ENCODE data around the gene COA1.
"Not testable (repeated sequence)": the region's sequence is repeated elsewhere in the genome, so short reads cannot be mapped to it uniquely, and the experiment has no call there.

COA1 gene

DNA sequence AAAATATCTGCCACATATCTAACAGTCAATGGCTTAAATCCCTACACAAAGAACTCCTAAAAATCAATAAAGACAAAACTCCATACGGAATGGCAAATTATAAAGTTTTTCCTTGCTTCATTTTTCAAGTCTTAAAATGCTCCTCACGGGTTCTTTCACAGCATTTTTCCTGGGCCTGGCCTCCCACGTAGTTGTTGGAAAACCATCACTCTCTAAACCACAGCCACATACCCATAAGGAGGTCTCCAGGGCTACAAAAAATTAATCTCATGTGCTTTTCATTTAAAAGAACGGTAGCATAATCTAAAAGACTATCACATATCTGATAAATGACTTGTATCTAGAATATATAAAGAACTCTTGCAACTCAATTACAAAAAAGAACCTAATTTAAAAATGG is 2.9 kb downstream of the COA1 start:
- DNase-seq: no peak

- DNase-seq: no peak
These were observed 4.1 kb downstream of the COA1 start for GRCh38 chr7:43725251-43725650.

DNA sequence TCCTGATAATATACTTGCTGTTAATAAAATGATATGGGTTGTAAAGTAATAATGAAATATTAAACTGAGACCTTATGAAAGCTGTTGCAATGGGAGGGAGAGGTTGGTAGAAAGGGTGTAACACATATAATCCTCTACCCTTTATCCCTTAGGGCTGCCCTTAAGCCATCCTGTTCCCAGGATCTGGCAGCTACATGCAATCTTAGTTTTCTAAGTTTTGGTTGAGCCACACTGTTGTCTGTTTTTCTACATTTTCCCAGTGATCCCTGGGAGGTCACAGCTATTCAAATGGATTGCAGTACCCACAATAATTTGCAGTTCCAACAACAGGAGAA is 6.3 kb downstream of the COA1 start:
- DNase-seq: no peak

- DNase-seq: no peak
These were observed 8.0 kb downstream of the COA1 start for GRCh38 chr7:43721193-43721806.

GRCh38 chr7:43716598-43716997 is 12.7 kb downstream of the COA1 start:
- no peak for DNase-seq

DNA sequence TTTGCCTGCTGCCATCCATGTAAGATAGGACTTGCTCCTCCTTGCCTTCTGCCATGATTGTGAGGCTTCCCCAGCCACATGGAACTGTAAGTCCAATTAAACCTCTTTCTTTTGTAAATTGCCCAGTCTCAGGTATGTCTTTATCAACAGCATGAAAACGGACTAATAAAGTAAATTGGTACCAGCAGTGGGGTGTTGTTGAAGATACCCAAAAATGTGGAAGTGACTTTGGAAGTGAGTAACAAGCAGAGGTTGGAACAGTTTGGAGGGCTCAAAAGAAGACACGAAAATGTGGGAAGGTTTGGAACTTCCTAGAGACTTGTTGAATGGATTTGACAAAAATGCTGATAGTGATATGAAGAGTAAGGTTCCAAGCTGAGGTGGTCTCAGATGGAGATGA is 13.4 kb downstream of the COA1 start:
- not testable (repeated sequence) for DNase-seq

DNA sequence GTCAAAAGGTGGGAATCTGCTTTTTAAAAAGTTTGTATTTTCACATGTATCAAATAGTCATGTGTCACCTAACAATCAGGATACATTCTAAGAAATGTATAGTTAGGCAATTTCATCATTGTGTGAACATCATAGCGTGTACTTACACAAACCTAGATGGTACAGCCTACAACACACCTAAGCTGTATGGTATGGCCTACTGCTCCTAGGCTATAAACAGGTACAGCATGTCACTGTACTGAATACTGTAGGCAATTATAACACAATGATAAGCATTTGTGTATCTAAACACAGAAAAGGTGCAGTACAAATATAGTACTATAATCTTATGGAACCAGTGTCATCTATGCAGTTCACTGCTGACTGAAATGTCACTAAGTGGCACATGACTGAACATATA is 17.8 kb downstream of the COA1 start:
- DNase-seq: no peak

- DNase-seq: not testable (repeated sequence)
These were observed 21.3 kb downstream of the COA1 start for GRCh38 chr7:43708055-43708454.

- no peak for DNase-seq
These were observed 25.8 kb downstream of the COA1 start for GRCh38 chr7:43703573-43703972.

- no peak for DNase-seq
These were observed 26.3 kb downstream of the COA1 start for GRCh38 chr7:43702974-43703373.

DNA sequence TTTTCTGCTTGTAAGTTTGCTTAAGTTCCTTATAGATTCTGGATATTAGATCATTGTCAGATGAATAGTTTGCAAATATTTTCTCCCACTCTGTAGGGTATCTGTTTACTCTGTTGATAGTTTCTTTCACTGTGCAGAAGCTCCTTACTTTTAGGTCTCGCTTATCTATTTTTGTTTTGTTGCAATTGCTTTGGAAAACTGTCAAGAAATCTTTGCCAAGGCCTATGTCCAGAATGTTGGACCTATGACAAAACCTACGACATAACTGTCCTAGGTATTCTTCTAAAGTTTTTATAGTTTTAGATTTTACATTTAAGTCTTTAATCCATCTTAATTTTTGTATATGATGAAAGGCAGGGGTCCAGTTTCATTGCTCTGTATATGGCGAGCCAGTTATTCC is 27.4 kb downstream of the COA1 start:
- no peak for DNase-seq

DNA sequence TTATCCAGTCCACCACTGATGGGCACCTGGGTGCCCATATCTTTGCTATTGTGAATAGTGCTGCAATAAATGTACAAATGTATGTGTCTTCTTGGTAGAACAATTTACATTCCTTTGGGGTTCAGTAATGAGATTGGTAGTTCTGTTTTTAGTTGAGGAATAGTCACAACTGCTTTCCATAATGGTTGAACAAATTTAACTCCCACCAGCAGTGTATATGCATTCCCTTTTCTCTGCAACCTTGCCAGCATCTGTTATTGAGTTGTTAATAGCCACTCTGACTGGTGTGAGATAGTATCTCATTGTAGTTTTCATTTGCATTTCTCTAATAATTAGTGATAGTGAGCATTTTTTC is 27.8 kb downstream of the COA1 start:
- DNase-seq: no peak

- DNase-seq: no peak
These were observed 28.4 kb downstream of the COA1 start for GRCh38 chr7:43700646-43701499.

- peak in 1 of 2 experiments; percentile 44 for DNase-seq
These were observed 29.2 kb downstream of the COA1 start for GRCh38 chr7:43700059-43700501.

DNA sequence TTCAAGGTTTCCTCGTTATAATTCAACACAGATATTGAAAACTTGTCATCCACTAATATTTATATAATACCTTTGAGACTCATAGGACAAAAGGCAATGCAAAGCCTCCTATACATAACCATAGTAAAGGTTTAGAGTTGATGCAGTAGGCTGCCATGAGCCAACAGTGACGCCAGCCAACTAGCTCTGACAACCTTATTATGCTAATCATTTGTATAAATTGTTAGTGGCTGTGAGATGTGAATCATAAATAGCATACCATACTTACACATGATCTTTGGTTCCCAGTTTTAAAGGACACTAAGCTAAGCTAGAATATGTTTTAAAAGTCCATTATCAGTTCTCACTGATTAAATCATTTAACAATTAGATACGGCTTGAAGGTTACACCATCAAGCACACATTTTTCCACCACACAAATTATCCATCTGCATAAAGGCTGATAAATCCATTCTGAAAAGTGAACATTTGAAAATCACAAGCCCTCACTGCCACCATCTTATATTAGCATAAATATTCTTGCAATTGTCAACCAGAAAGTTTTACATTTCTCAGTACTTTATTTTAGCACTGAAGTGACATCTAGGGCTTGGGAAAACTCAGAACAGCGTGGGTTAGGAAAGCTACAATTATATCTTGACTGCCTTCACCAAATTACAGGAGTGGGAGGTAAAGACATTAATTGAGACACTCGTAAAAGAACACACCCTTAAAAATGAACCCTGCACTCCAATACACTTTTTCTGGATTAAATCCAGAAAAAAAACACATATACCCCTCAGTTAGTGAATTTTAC is 30.7 kb downstream of the COA1 start:
- no peak for DNase-seq

DNA sequence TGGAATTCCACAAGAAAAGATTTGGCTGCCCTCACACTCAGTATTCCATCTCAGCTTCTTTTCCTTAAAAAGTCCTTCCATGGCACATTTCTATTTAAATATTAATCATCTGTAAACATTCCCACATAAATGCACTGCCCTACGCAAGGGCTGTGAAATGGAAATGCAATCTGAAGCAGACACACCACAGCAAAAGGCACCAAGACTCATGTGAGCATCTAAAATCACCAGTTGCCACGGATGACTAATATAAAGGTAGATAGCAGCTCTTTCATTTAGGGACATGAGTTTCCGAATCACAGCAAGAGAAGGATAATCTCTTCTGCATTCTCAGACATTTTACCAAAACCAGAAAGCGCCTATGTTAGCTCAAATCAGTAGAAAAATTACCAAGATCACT is 31.6 kb downstream of the COA1 start:
- no peak for DNase-seq

- DNase-seq: no peak
These were observed 34.0 kb downstream of the COA1 start for GRCh38 chr7:43695365-43695764.

DNA sequence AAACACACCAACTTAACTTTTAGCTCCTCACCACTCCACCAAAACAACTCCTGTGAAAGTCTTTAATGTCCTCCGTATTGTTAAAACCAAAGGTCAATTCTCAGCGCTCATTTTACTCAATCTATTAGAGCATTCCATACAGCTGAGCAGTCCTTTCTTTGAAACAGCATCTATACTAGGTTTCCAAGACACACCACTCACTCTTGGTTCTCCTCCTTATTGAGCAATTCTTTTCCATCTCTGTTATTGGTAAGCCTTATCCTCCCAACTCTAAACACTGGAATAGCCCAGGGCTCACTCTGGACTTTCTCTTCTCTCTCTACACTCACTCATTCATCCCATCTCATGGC is 34.9 kb downstream of the COA1 start:
- DNase-seq: no peak

DNA sequence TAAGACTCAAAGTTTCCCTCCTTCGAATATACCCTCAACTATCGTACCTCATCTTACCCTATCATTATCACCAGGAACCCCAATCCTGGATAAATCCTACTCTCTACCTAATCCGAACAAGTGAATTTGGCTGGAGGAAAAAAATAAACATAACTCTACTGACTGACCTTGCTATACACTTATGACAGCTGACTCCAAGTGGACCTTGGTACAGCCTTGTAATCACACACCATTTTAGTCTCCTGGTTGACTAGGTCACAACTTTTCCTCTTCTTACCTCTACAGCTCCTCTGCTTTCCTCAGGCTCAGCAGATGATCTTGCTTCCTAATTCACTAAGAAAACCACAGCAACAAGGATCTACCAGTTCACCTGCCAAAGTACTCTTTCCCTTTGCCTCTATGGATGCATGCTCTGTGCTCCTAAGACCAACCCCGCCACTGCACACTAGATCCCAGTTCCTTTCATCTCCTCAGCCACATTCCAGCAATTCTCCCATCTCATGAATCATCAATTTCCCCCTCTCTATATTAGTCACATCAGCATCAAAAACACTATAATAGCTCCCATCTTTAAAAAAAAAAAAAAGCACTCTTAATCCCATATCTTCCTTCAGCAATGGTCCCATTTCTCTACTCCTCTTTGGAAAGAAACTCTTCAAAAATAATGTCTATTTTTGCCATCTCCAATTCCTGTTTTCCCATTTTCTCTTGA is 35.5 kb downstream of the COA1 start:
- no peak for DNase-seq

DNA sequence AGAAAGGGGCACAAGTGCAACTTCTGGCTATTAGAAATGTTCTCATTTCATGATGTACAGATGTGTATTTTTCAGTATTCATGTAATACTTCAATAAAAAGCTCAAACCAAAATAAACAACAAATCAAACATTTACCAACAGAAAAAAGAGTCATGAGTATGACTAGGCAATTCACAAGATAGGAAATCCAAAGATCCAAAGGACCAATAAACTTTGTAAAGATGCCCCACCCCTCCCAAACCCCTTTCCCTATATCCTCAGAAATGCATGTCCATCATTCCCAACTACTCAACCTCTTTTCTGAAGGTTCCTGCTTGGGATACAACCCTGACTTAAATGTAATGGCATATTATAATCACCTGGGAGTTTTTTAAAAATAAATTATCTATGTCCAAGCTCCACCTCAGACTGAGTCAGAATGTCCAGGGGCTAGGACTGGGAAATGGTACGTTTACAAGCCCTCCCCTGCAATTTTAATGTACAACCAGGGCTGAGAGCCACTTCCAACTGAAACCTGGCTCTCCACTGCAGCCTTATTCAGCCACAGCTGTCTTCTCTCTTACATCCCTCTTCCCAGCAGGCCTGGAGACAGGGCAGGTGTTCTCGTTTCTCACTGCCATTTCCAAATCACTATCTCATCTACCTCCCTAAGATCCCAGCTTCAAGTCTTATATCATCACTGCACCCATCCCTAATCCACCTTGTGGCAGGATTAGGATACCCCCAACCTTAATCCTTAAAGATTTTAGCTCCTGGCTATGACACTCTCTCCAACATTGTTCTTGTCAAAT is 36.5 kb downstream of the COA1 start:
- no peak for DNase-seq

- no peak for DNase-seq
These were observed 37.7 kb downstream of the COA1 start for GRCh38 chr7:43691611-43692010.

GRCh38 chr7:43689115-43689514 is 40.2 kb downstream of the COA1 start:
- DNase-seq: no peak

DNA sequence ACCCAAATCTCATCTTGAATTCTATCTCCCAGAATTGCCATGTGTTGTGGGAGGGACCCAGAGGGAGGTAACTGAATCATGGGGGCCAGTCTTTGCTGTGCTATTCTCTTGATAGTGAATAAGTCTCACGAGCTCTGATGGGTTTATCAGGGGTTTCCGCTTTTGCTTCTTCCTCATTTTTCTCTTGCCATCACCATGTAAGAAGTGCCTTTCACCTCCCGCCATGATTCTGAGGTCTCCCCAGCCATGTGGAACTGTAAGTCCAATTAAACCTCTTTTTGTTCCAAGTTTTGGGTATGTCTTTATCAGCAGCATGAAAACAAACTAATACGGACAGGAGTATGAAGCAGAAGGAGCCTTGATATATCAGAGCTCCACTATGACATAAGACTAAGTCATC is 41.5 kb downstream of the COA1 start:
- not testable (repeated sequence) for DNase-seq
